ENCODE measurements around the gene MMD.

MMD gene

DNA sequence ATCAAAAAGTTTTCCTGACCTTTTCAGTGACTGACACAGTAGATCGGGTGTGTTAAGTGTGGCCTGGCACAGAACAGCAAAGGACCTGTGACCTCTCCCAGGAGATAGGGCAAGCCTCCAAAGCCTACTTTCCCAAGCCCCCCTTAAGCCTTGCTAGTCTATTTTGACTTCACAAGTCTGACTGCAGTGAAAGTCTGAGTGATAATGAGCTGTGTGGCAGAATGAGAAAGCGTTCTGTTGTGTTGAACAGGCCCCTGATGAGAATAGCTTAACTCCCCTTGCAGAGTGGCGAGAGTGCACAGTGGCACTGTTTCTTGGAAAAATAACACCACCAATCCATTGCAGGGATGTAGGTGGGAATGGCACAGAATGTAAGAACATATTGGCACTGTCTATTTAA is 32.8 kb downstream of the MMD start:
- TF ChIP-seq CTCF (IDR thresholded peaks at IDR 0.05; ENCODE audit: insufficient read depth, low read length, poor library complexity, severe bottlenecking) = no peak
- Histone ChIP-seq H3K36me3 (ENCODE audit: control insufficient read depth, insufficient read depth, low read length) (no peaks in the 10 kb centered on the region), H3K4me3 (replicated peaks; ENCODE audit: low read depth, low read length) (no peak overlapping the region), H3K27me3 (replicated peaks; ENCODE audit: control insufficient read depth, insufficient read depth, low read length) (no peaks in the 10 kb centered on the region)
- DNase-seq (ENCODE audit: extremely low read depth, insufficient read length) = no peak

DNA sequence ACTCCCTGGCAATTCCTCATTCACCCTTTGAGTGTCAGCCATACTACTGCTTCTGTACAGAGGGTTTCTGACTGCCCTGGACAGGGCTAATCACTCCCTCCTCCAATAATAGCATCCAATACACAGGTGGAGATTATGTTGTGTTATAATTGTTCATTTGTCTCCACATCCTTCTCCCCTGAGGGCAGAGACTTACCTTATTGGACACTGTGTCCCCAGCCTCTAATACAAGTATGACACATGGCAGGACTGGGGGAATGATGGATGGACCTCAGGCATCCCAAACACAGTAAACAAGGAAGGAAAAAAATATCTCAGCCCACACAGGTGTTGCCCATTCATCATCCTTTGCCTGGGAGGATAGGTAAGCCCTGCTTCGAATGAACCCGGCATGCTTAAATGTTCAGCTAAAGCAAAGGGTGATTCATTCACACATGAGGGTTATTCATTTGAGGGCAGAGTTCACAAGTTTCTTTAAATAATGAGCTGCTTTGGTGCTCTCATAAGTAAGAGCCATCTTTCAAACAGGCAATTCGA is 34.8 kb downstream of the MMD start:
- H3K36me3 ChIP-seq (ENCODE audit: control insufficient read depth, insufficient read depth, low read length) = no peaks in the 10 kb centered on the region
- no peak for DNase-seq (ENCODE audit: extremely low read depth, insufficient read length)
- no peaks in the 10 kb centered on the region; the same call in 1 of the 2 replicates for H3K27me3 ChIP-seq (replicated peaks; ENCODE audit: control insufficient read depth, insufficient read depth, low read length)
- TF ChIP-seq CTCF (IDR thresholded peaks at IDR 0.05; ENCODE audit: insufficient read depth, low read length, poor library complexity, severe bottlenecking) = no peak
- H3K4me3 ChIP-seq (replicated peaks; ENCODE audit: low read depth, low read length) = no peak overlapping the region

DNA sequence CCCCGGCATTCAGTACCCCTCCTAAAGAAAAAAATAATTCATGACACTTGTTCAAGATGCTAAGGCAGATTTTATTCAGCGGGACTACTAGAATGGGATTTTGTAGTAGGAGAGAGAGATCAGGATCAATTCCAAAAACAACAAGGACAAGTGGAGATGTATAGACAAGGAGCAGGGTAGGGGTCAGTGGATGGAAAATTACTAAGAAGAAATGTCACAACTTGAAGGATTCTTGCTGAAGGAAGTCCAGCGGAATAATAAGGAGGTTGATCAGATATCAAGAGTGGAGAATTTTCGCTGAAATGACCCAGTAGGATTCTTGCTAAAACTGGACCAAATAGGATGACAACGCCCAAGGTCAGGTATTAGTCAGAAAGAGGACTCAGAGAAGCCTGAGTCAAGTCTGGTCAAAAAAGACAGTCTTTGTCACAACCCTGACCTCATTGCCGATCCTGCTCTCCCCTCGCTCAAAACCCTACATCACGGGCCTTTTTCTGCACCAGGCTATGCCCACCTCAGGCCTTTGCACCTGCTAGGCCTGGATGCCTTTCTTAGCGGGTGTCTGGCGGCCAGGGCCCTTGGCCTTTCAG is 36.9 kb downstream of the MMD start:
- Histone ChIP-seq H3K27me3 (replicated peaks; ENCODE audit: control insufficient read depth, insufficient read depth, low read length) (no peaks in the 10 kb centered on the region; the same call in 1 of the 2 replicates), H3K4me3 (replicated peaks; ENCODE audit: low read depth, low read length) (no peak overlapping the region), H3K36me3 (ENCODE audit: control insufficient read depth, insufficient read depth, low read length) (no peaks in the 10 kb centered on the region)
- no peak for DNase-seq (ENCODE audit: extremely low read depth, insufficient read length)
- TF ChIP-seq CTCF (IDR thresholded peaks at IDR 0.05; ENCODE audit: insufficient read depth, low read length, poor library complexity, severe bottlenecking) = no peak

- TF ChIP-seq CTCF (IDR thresholded peaks at IDR 0.05; ENCODE audit: insufficient read depth, low read length, poor library complexity, severe bottlenecking) = no peak
- no peak overlapping the region for H3K4me3 ChIP-seq (replicated peaks; ENCODE audit: low read depth, low read length)
- no peaks in the 10 kb centered on the region; the same call in 1 of the 2 replicates for H3K27me3 ChIP-seq (replicated peaks; ENCODE audit: control insufficient read depth, insufficient read depth, low read length)
- H3K36me3 ChIP-seq (ENCODE audit: control insufficient read depth, insufficient read depth, low read length) = no peaks in the 10 kb centered on the region
- DNase-seq (ENCODE audit: extremely low read depth, insufficient read length) = no peak
These were observed 37.6 kb downstream of the MMD start for GRCh38 chr17:55383771-55384642.

GRCh38 chr17:55381017-55381770 is 40.4 kb downstream of the MMD start:
- TF ChIP-seq CTCF (IDR thresholded peaks at IDR 0.05; ENCODE audit: insufficient read depth, low read length, poor library complexity, severe bottlenecking) = no peak
- DNase-seq (ENCODE audit: extremely low read depth, insufficient read length) = no peak
- Histone ChIP-seq H3K27me3 (replicated peaks; ENCODE audit: control insufficient read depth, insufficient read depth, low read length) (no peaks in the 10 kb centered on the region; the same call in 1 of the 2 replicates), H3K36me3 (ENCODE audit: control insufficient read depth, insufficient read depth, low read length) (no peaks in the 10 kb centered on the region), H3K4me3 (replicated peaks; ENCODE audit: low read depth, low read length) (no peak overlapping the region)

Data from GM06990 (cell line).